Measurements from ENCODE around the gene AASDH.

GRCh38 chr4:56321251-56321650, 66.0 kb downstream of the AASDH start:
- no peak for TF ChIP-seq CTCF (conservative IDR thresholded peaks at IDR 0.05; ENCODE audit: low read length)
- TF ChIP-seq EZH2phosphoT487 (IDR thresholded peaks at IDR 0.05; ENCODE audit: borderline replicate concordance), result no peak

Data from Loucy (cell line).